ENCODE results near the gene NHSL2.
"Not testable (repeated sequence)": the region's sequence is repeated elsewhere in the genome, so short reads cannot be mapped to it uniquely, and the experiment has no call there.

NHSL2 gene

DNA sequence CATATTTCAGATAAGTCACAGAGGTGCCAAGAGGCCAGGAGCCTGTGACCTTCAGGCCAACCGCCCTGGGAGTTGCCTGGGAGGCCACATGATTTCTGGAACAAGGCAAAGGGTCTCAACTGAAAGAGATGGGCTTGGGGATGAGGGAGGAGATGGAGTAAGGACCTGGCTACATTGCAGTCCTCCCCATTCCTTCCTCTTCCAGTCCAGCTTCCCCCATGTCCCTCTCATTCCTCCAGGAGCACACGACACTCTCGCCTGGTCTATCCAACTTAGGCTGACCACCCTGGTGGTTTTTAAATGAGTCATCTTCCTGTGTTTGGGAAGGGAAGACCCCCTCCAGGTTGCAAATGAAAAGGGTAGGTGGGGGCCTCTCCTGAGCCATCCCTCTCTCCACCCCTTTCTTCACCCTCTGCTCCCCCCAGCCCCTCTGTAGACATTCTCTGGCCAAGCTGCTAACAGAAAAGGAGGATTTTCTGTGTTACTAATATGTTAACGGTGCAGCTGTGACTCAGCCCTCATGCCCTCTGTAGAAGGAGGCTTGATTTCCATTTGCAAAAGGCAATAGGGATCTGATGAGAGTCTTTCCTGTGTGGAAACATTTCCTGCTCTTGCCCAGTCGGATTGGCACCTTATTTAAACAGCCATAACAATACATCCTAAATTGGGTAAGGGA, 141.9 kb downstream of the NHSL2 start:
- DNase-seq (ENCODE audit: low read depth, low spot score) = no peak
- POLR2A ChIA-PET = no interaction called here
- CTCF ChIA-PET = no interaction called here
- H3K4me3 ChIP-seq (ENCODE audit: low read depth, low read length) = no peak overlapping the region
- TF ChIP-seq, protein P1, sequence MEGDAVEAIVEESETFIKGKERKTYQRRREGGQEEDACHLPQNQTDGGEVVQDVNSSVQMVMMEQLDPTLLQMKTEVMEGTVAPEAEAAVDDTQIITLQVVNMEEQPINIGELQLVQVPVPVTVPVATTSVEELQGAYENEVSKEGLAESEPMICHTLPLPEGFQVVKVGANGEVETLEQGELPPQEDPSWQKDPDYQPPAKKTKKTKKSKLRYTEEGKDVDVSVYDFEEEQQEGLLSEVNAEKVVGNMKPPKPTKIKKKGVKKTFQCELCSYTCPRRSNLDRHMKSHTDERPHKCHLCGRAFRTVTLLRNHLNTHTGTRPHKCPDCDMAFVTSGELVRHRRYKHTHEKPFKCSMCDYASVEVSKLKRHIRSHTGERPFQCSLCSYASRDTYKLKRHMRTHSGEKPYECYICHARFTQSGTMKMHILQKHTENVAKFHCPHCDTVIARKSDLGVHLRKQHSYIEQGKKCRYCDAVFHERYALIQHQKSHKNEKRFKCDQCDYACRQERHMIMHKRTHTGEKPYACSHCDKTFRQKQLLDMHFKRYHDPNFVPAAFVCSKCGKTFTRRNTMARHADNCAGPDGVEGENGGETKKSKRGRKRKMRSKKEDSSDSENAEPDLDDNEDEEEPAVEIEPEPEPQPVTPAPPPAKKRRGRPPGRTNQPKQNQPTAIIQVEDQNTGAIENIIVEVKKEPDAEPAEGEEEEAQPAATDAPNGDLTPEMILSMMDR (IDR thresholded peaks at IDR 0.05; ENCODE audit: insufficient read depth, low read length, missing control alignments) = no peak

DNA sequence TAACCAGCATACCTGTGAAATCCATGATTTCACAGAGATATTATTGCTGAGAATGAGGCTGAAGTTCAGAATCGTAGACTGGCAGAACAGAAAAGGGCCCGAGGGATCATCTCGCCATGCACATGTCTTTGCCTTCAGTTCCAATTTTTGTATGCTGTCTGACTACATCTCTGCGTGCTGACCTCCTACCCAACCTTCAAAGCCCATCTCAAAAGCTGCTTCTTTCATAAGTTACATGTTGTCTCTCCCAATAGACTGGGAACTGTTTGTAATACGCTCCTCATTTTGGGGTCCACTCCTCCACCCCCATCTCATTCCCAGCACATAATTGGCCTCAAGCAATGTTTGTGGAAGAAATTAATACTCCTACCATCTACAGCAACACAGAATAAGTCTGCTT, 142.9 kb downstream of the NHSL2 start:
- no peak overlapping the region for H3K4me3 ChIP-seq (ENCODE audit: low read depth, low read length)
- no peak for DNase-seq (ENCODE audit: low read depth, low spot score)
- TF ChIP-seq, protein P1 (IDR thresholded peaks at IDR 0.05; ENCODE audit: insufficient read depth, low read length, missing control alignments) = no peak
- POLR2A ChIA-PET = no interaction called here
- CTCF ChIA-PET = interaction anchor here (1.1 kb wide), 1 partner anchor 8 kb away, joined by 3 read pairs; no protein-coding TSS in a partner anchor

DNA sequence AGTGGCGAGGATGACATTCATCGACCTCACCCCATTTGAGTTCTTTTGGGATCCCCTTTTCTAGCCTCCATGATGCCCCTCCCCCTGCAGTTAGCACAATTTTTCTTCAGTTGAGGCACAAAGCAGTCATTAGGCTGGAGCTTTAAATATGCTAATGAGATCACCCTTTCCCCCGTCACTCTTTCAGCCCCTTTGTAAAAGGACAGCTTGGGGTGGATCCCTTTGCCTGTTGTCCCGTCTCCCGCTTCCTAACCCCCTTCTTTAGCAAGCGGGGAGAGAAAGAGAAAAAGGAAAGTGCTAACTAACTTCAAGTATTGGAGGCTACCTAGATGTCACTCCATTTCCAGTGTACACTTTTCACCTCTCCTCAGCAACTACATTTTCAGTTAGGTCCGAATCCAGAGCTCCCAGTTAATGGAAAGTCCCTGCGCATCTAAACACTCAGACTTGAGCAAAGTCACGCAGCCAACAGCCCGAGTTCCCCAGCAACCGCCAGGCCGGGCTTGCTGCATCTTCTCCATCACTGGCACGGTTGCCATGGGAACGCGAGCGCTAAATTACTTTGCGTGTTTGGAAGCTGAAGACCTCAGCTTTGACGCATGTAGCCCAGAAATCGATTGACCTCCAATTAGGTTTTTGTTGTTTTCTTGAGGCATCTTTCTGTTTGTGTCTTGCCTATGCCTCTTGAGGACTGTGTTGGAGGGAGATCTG, 144.3 kb downstream of the NHSL2 start:
- CTCF ChIA-PET = no interaction called here
- H3K4me3 ChIP-seq (ENCODE audit: low read depth, low read length) = no peak overlapping the region
- POLR2A ChIA-PET = no interaction called here
- TF ChIP-seq, protein P1 (IDR thresholded peaks at IDR 0.05; ENCODE audit: insufficient read depth, low read length, missing control alignments) = no peak
- DNase-seq (ENCODE audit: low read depth, low spot score) = no peak

DNA sequence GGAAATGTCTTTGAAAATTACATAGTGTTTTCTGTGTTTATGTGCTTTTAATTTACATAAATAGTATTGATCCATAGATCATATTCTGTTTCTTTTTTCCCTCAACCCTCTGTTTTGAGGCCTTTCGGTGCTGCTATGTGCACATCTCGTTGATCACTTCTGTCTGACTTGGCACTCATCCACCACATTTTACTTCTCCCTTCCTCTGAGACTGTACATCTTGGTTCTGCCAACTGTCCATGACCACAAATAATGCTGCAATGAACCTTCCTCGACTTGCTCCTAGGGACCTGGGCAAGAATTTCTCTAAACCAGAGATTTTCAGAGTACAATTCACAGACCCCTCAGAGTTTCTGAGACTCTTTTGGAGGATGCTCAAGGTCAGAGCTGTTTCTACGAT, 146.7 kb downstream of the NHSL2 start:
- ChIA-PET CTCF (no interaction called here), POLR2A (no interaction called here)
- DNase-seq (ENCODE audit: low read depth, low spot score) = no peak
- TF ChIP-seq, protein P1 (IDR thresholded peaks at IDR 0.05; ENCODE audit: insufficient read depth, low read length, missing control alignments) = no peak
- no peak overlapping the region for H3K4me3 ChIP-seq (ENCODE audit: low read depth, low read length)

DNA sequence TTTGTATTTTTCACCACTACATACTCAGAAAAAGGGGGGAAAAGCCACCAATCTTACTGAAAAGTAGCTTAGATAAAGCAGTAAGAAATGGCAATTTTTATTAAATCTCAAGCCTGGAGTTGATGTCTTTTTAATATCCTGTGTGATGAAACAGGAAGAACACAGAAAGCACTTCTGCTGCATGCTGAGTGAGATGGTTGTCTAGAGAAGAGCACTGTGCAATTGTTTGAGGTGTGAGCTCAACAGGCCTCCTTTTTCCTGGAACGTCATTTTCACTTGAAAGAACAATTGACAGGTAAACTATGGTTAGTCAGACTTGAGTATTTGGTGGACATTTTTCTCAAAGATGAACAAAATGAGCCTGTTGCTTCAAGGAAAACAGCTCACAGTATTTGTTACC, 147.2 kb downstream of the NHSL2 start:
- DNase-seq (ENCODE audit: low read depth, low spot score) = no peak
- H3K4me3 ChIP-seq (ENCODE audit: low read depth, low read length) = no peak overlapping the region
- TF ChIP-seq, protein P1 (IDR thresholded peaks at IDR 0.05; ENCODE audit: insufficient read depth, low read length, missing control alignments) = no peak
- CTCF ChIA-PET = no interaction called here
- POLR2A ChIA-PET = no interaction called here

DNA sequence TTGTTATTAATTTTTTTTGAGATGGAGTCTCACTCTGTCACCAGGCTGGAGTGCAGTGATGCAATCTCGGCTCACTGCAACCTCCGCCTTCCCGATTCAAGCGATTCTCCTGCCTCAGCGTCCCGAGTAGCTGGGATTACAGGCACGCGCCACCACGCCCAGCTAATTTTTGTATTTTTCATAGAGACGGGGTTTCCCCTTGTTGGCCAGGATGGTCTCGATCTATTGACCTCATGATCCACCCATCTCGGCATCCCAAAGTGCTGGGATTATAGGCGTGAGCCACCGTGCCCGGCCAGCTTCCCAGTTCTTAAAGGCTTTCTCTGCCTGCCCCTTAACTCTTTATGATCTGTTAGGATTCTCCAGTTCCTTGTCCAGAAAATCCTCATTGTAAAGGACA, 147.7 kb downstream of the NHSL2 start:
- POLR2A ChIA-PET; CTCF ChIA-PET; H3K4me3 ChIP-seq (ENCODE audit: low read depth, low read length); DNase-seq (ENCODE audit: low read depth, low spot score): not testable (repeated sequence)
